Activated CD4-positive, alpha-beta memory T cell treated with anti-CD3 and anti-CD28 coated beads, Interleukin-2, amount 10 ng/mL, durations not matched to agents 7 days and 5 days (primary cell): ENCODE measurements around the gene EIF5. TPM values are rescaled to one million over a fixed set of nuclear protein-coding genes. Genes with fewer than 3 reads are reported as not detected.

ENCODE experiments used
- CTCF ChIA-PET: fragments of 350-600 bp; sonication (Branson Sonifier 250); formaldehyde crosslinking; loops from one replicate; lab custom pipeline; 2021; ENCODE audit warnings: antibody characterized with exemption, inconsistent platforms; lab: Charles Lee
- POLR2A ChIA-PET: fragments of 350-600 bp; sonication (Branson Sonifier 250); formaldehyde crosslinking; loops from one replicate; lab custom pipeline; 2021; ENCODE audit warnings: antibody characterized with exemption; lab: Charles Lee
- DNase-seq: peaks from one replicate; pipeline ENCODE4 v3.0.0-alpha.2; 2020
- H3K27ac Mint-ChIP-seq: one replicate; pipeline ENCODE4 v1.8.0; 2021; ENCODE audit warnings: mild to moderate bottlenecking, mixed read lengths
- H3K27me3 Mint-ChIP-seq: one replicate; pipeline ENCODE4 v1.8.0; 2021; ENCODE audit warnings: mixed read lengths
- H3K36me3 Mint-ChIP-seq: one replicate; pipeline ENCODE4 v1.8.0; 2021; ENCODE audit warnings: low read depth, mixed read lengths
- H3K4me1 Mint-ChIP-seq: one replicate; pipeline ENCODE4 v1.8.0; 2021; ENCODE audit warnings: mixed read lengths
- H3K4me3 Mint-ChIP-seq: one replicate; pipeline ENCODE4 v1.8.0; 2021; ENCODE audit warnings: mild to moderate bottlenecking, mixed read lengths
- H3K9me3 Mint-ChIP-seq: one replicate; pipeline ENCODE4 v1.8.0; 2021; ENCODE audit warnings: mixed read lengths
- total RNA-seq, 2 experiments: library from RNA; stranded (reverse); gene quantifications; one replicate each; pipeline ENCODE4 v1.2.3, GENCODE V29; 2021

Gene EIF5
- total RNA-seq, 2 experiments from 2014 or later: 188 to 197 TPM

DNA sequence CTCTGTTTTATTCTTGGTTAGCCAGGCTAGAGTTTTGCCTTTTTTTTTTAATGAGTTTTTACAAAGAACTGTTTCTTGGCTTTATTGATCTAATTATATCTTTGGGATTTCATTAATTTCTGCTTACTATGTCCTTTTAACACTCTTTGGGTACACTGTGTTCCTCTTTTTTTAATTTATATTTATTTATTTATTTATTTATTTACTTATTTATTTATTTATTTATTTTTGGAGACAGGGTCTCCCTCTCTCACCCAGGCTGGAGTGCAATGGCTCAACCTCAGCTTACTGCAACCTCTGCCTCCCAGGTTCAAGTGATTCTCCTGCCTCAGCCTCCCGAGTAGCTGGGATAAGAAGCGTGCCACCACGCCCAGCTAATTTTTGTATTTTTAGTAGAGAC lies 36.0 kb downstream of the EIF5 start:
- Mint-ChIP-seq H3K4me3 (no peak overlapping the region), H3K27me3 (peaks cover 7% of the 10 kb centered on the region), H3K9me3 (no peaks in the 10 kb centered on the region), H3K4me1 (peaks cover 5% of the 10 kb centered on the region), H3K36me3 (no peaks in the 10 kb centered on the region), H3K27ac (no peak overlapping the region)
- DNase-seq: no peak
- ChIA-PET POLR2A (no interaction called here), CTCF (interaction anchor here (0.7 to 1.1 kb wide), 2 partner anchors 21 to 192 kb away, joined by 3 to 4 read pairs; no protein-coding TSS in a partner anchor)

DNA sequence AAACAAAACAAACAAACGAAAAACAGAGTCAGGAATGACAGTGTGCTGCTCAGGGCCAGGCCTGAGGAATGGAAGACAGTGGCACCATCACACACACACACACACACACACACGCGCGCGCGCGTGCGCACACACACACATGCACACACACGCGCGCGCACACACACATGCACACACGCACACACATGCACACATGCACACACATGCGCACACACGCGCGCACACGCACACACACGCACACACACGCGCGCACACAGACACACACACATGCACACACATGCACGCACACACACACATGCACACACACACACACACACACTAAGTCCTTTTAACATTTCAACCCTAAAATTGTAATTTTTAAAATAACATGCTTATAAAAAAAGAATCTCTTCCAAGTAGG lies 38.0 kb downstream of the EIF5 start:
- Mint-ChIP-seq H3K4me1 (peaks cover 5% of the 10 kb centered on the region), H3K27ac (peak overlapping the region; percentile 44), H3K4me3 (no peak overlapping the region), H3K9me3 (no peaks in the 10 kb centered on the region), H3K36me3 (no peaks in the 10 kb centered on the region), H3K27me3 (peaks cover 5% of the 10 kb centered on the region)
- no peak for DNase-seq
- CTCF ChIA-PET: no interaction called here
- POLR2A ChIA-PET: no interaction called here

DNA sequence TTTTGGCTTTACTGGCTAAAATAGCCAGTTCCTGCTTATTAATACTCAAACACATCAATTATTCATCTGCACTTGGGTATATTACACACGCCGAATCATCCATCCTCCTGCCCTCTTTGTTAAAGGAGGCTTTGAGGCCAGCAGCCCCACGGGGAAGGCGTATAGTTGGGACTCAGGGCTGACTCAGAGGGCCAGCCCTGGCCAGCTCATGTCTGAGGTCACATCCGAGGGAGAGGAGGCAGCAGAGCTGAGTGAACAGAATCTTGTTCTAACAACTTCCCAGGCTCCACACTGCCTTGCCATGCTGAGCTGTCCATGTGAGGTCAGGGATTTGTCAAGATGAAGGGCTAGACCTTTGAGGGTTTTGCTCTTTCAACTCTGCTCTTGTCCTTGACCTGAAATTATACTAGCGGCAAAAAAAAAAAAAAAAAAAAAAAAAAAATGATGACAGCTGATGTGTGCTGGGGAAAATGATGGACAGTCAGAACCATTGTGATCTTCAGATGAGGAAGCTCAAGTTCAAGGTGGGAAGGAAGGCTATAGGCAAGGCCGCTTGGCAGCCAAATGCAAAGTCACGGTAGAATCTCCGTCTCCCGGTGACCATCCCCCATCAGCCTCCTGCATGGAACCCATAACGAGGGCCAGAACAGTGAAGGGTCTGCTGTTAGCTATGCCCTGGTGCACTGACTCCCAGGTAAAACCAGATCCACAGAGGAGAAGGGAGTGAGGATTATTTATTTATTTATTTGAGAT lies 38.7 kb downstream of the EIF5 start:
- Mint-ChIP-seq H3K27ac (no peak overlapping the region), H3K27me3 (peaks cover 5% of the 10 kb centered on the region), H3K9me3 (no peaks in the 10 kb centered on the region), H3K36me3 (no peaks in the 10 kb centered on the region), H3K4me1 (peaks cover 5% of the 10 kb centered on the region), H3K4me3 (no peak overlapping the region)
- POLR2A ChIA-PET: no interaction called here
- CTCF ChIA-PET: no interaction called here
- DNase-seq: no peak

DNA sequence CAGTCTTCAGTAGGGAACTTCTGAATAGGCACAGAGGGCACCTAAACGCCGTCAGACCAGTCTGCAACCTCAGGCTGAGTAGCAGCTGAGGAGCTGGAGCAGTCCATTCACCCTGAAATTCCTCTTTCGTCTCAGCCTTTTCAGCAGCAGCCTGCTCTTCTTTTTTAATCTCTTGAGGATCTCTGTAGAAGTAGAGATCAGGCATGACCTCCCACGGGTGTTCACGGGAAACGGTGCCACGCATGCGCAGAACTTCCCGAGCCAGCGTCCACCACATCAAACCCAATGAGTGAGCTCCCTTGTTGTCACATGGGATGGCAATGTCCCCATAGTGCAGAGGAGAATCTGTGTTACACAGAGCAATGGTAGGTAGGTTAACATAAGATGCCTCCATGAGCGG lies 40.1 kb downstream of the EIF5 start:
- H3K27me3 Mint-ChIP-seq: peaks cover 5% of the 10 kb centered on the region
- no peaks in the 10 kb centered on the region for H3K9me3 Mint-ChIP-seq
- DNase-seq: no peak
- no peak overlapping the region for H3K27ac Mint-ChIP-seq
- CTCF ChIA-PET: interaction anchor here (0.8 to 1.2 kb wide), 2 partner anchors 11 to 19 kb away, joined by 3 read pairs; no protein-coding TSS in a partner anchor
- peaks cover 5% of the 10 kb centered on the region for H3K4me1 Mint-ChIP-seq
- no peaks in the 10 kb centered on the region for H3K36me3 Mint-ChIP-seq
- POLR2A ChIA-PET: no interaction called here
- H3K4me3 Mint-ChIP-seq: no peak overlapping the region

DNA sequence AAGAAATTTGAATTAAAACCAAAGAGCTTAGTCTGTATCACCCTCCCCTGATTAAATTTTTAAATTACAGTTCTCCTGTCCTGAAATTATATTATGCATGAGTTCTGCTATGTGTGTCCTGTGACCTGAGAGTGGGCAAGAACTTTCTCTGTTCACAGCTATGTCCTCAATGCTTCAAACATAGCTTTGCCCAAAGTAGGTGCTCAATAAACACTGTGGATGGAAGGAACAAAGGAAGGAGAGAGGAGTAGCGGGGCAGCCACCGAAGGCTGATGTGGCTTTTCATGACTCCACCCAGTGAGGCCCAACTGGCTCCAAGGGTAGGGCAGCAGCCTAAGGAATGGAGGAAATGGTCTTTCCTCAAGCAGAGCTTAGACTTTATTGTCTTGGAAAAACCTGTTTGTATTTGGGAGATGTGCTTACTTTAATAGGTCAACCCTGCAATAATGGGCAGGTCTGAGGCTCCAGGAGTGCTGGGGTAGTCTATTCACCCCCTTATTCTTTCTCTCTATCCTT lies 43.5 kb downstream of the EIF5 start:
- Mint-ChIP-seq H3K4me1 (peaks cover 10% of the 10 kb centered on the region), H3K27me3 (peaks cover 11% of the 10 kb centered on the region), H3K27ac (no peak overlapping the region), H3K36me3 (no peaks in the 10 kb centered on the region), H3K4me3 (no peak overlapping the region), H3K9me3 (no peaks in the 10 kb centered on the region)
- DNase-seq: no peak
- ChIA-PET CTCF (interaction anchor here (0.6 to 8.0 kb wide), 4 partner anchors 9 to 303 kb away, joined by 3 to 39 read pairs (median 4); no protein-coding TSS in a partner anchor), POLR2A (interaction anchor here (1.0 to 1.3 kb wide), 2 partner anchors 8 to 44 kb away, joined by 3 to 4 read pairs; partner anchors contain the start of genes EIF5 and MARK3)

DNA sequence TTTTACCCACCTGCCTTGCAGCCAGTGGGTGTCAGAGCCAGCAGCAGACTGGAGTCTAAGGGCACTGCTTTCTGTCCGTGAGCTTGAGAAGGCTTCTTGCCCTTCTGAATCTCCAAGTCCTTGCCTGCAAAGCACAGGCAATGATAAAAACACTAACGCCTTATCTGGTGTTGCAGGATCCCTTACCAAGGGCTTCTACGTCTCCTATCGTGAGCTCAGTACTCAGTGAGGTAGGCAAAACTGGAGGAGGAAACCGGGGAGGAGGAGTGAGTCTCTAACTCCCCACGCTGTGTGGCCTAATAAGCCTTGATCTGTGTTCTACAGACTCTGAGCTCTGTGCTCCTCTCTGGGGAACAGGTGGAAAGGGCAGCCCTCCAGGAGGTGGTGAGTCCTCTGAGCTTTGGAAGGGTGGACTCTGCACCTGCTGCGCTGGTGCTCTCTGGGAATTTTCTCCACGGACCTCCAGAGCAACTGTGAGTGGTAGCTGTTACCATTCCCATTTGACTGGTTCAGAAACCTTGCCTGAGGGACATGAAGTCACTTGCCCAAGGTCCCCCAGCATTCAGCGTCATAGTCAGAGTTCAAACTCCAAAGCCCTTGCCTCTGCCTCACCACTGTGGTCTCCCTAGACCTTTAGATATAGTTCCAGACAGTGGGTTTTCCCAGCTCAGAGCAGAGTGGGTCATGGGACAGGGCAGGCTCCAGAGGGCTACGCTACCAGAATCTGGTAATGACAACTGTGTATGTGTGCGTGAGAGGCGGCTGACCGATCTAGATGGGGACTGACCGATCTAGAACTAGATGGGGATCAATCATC lies 44.2 kb downstream of the EIF5 start:
- POLR2A ChIA-PET: interaction anchor here (1.0 kb wide), 1 partner anchor 44 kb away, joined by 4 read pairs; the partner anchor contains the start of gene EIF5
- Mint-ChIP-seq H3K27ac (no peak overlapping the region), H3K36me3 (no peaks in the 10 kb centered on the region)

DNA sequence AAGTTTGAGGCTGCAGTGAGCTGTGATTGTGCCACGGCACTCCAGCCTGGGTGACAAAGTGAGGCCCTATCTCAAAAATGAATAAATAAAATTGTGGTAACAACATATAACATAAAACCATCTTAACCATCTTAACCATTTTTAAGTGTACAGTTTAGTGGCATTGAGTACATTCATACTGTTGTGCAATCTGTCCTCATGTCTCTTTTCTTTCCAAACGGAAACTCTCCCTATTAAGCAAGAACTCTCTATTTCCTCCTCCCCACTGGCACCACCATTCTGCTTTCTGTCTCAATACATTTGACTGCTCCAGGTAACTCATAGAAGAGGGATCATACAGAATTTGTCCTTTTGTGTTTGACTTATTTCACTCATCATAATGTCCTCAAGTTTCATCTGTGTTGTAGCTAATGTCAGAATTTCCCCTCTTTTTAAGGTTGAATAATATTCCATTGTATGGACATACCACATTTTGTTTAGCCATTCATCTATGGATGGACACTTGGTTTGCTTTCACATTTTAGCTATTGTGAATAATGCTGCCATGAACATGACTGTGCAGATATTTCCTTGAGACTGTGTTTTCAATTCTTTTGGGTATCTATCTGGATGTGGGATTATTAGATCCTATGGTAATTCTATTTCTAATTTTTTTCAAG lies 46.8 kb downstream of the EIF5 start:
- H3K9me3 Mint-ChIP-seq: no peaks in the 10 kb centered on the region
- H3K36me3 Mint-ChIP-seq: peaks cover under 1% of the 10 kb centered on the region
- H3K27me3 Mint-ChIP-seq: peaks cover 11% of the 10 kb centered on the region
- ChIA-PET POLR2A (no interaction called here), CTCF (interaction anchor here (2.0 to 8.0 kb wide), 2 partner anchors 10 to 13 kb away, joined by 11 to 39 read pairs; no protein-coding TSS in a partner anchor)
- H3K4me3 Mint-ChIP-seq: no peak overlapping the region
- peaks cover 18% of the 10 kb centered on the region for H3K4me1 Mint-ChIP-seq
- H3K27ac Mint-ChIP-seq: no peak overlapping the region
- DNase-seq: no peak

More for the DNA sequence above, 44.2 kb downstream of the EIF5 start:
- Mint-ChIP-seq H3K27me3 (peaks cover 12% of the 10 kb centered on the region), H3K4me3 (no peak overlapping the region), H3K4me1 (peaks cover 12% of the 10 kb centered on the region), H3K9me3 (no peaks in the 10 kb centered on the region)
- CTCF ChIA-PET: interaction anchor here (1.0 to 8.0 kb wide), 3 partner anchors 8 to 303 kb away, joined by 3 to 39 read pairs (median 4); no protein-coding TSS in a partner anchor
- DNase-seq: no peak

DNA sequence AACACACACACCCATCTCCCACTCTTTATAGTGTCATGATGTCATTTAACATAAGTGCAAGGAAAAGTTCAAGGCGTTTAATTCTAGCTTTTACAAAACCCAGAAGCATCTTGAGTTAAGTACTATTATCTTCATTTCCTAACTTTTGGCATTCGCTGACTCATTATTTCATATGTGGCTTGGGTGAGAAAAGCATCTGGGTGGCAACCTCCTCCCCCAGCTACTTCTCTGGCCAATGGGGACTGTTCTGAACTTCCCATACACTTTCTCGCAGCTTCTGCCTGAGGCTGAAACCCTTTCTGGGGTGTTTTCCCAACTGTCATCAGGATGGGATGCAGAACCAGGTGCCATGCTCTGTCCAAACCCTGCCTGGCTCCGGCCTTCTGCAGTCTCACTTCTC lies 48.3 kb downstream of the EIF5 start:
- peaks cover 21% of the 10 kb centered on the region for H3K4me1 Mint-ChIP-seq
- H3K9me3 Mint-ChIP-seq: no peaks in the 10 kb centered on the region
- H3K27me3 Mint-ChIP-seq: peaks cover 11% of the 10 kb centered on the region
- peaks cover 7% of the 10 kb centered on the region for H3K36me3 Mint-ChIP-seq
- no peak overlapping the region for H3K27ac Mint-ChIP-seq
- H3K4me3 Mint-ChIP-seq: no peak overlapping the region
- ChIA-PET CTCF (interaction anchor here (0.5 to 8.0 kb wide), 3 partner anchors 8 to 305 kb away, joined by 4 to 39 read pairs (median 11); no protein-coding TSS in a partner anchor), POLR2A (interaction anchor here (3.9 kb wide), 1 partner anchor 46 kb away, joined by 54 read pairs; the partner anchor contains the start of gene EIF5)
- DNase-seq: no peak

DNA sequence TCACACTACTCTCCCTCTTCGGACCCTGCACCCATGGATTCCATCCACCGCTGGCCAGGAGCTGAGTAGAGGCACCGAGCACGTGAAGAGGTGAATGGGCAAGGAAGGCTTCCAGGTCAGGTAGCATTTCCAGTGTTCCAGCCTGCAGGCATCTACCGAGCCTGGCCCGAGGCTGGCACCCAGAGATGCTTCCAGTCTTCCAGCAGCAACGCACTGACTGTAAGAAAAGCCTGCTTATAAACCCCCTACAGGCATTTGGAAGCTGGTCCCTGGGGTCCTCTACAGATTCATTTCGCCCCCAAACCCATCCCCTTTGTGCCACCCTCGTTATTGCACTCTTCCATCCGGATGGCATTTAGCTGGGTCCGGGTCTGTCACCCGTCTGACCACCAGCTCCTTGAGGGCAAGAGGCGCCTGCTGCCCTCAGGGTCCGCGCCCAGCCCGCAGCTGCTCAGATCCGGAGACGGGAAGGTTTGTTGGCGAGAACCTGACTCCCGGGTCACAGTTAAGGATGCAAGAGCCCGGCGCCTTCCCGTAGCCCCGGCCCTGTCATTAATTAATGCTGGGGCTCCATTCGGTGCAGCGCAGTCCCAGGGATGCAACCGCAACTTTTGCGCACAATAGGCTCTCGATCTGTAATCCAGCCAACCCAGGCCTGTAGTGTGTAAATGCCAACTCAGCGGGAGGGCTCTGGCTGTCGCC lies 50.6 kb downstream of the EIF5 start:
- POLR2A ChIA-PET: interaction anchor here (1.3 to 3.9 kb wide), 6 partner anchors 10 to 178 kb away, joined by 3 to 54 read pairs (median 4); partner anchors contain the start of genes BAG5, COA8 and EIF5
- CTCF ChIA-PET: interaction anchor here (0.8 to 1.7 kb wide), 4 partner anchors 10 to 41 kb away, joined by 3 to 5 read pairs (median 3); no protein-coding TSS in a partner anchor
- Mint-ChIP-seq H3K4me3 (peak overlapping the region; percentile 88), H3K4me1 (peaks cover 34% of the 10 kb centered on the region), H3K9me3 (no peaks in the 10 kb centered on the region), H3K27ac (peak overlapping the region; percentile 93), H3K27me3 (peaks cover 11% of the 10 kb centered on the region), H3K36me3 (peaks cover 10% of the 10 kb centered on the region)
- no peak for DNase-seq

DNA sequence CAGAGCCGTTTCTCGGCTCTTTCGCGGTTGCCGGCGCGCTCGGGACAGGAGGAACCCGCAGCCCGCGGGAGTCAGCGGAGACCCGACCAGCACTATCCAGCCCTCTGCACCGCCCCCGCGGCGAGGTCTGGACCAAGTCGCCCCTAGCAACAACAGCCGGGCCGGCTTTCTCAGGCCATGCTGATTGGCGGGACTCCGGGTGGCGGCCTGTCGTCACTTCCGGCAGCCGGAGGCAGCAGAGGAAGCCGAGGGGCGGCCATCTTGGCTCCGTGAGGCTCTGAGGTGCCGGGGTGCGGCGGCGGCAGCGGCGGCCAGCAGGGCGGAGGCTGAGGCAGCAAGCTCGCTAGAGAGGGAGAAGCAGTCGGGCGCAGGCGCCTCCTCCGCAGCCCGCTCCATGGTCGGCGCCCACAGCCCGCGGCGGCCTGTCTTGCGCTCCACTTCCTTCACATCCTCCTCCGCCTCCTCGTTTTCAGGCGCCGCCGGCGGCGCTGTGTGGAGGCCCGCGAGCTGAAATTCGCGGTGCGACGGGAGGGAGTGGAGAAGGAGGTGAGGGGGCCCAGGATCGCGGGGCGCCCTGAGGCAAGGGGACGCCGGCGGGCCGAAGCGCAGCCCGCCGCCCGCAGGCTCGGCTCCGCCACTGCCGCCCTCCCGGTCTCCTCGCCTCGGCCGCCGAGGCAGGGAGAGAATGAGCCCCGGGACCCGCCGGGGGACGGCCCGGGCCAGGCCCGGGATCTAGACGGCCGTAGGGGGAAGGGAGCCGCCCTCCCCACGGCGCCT lies 51.3 kb downstream of the EIF5 start, which contains the start of gene MARK3:
MARK3 (plus strand) TSS at position 264 of the 777 bp plus-strand sequence. CDS start 615 bp downstream, outside the sequence.
- Mint-ChIP-seq H3K27ac (peak within 1 kb of the TSS; percentile 97), H3K9me3 (no peaks in the 10 kb centered on the region), H3K4me1 (peaks cover 37% of the 10 kb centered on the region), H3K4me3 (peak within 1 kb of the TSS; percentile 97), H3K36me3 (peaks cover 10% of the 10 kb centered on the region), H3K27me3 (peaks cover 11% of the 10 kb centered on the region)
- DNase-seq: peak; percentile 97
- POLR2A ChIA-PET: interaction anchor here (0.8 to 3.9 kb wide), 7 partner anchors 8 to 177 kb away, joined by 3 to 54 read pairs (median 3); partner anchors contain the start of genes BAG5, COA8 and EIF5
- CTCF ChIA-PET: interaction anchor here (0.8 to 1.7 kb wide), 4 partner anchors 9 to 42 kb away, joined by 3 to 5 read pairs (median 3); no protein-coding TSS in a partner anchor
